ENCODE data around the gene OR4E2.

DNA sequence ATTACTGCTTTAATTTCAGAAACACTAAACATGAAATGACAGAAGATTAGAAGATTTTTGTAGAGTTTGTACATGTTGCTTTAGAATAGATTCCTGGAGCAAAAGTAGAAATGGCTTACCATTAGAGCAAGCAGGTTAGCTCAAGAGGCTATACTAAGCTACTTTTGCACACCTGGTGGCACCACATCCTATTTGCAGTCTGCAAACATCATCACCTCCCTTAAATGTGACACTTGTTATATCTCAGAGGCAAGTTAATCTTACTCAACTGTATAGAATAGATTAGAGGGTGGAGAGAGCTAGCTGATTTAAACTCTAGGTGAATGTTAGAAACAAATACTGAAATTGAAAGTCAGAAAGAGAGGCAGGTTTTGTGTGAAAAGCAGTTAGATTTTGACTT lies 50.7 kb downstream of the OR4E2 start:
- TF ChIP-seq, protein P1, sequence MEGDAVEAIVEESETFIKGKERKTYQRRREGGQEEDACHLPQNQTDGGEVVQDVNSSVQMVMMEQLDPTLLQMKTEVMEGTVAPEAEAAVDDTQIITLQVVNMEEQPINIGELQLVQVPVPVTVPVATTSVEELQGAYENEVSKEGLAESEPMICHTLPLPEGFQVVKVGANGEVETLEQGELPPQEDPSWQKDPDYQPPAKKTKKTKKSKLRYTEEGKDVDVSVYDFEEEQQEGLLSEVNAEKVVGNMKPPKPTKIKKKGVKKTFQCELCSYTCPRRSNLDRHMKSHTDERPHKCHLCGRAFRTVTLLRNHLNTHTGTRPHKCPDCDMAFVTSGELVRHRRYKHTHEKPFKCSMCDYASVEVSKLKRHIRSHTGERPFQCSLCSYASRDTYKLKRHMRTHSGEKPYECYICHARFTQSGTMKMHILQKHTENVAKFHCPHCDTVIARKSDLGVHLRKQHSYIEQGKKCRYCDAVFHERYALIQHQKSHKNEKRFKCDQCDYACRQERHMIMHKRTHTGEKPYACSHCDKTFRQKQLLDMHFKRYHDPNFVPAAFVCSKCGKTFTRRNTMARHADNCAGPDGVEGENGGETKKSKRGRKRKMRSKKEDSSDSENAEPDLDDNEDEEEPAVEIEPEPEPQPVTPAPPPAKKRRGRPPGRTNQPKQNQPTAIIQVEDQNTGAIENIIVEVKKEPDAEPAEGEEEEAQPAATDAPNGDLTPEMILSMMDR (IDR thresholded peaks at IDR 0.05), result no peak
- TF ChIP-seq POLR2A (IDR thresholded peaks at IDR 0.05) (no peak), EP300 (IDR thresholded peaks at IDR 0.05) (no peak)
